Left ventricle myocardium inferior (tissue), 1 donor: ENCODE data around the gene MX2. TPM values are rescaled to one million over a fixed set of nuclear protein-coding genes. Genes with fewer than 3 reads are reported as not detected.

Experiments used
- DNase-seq: peaks from one replicate; pipeline ENCODE4 v3.0.0-alpha.2; 2020
- H3K27ac ChIP-seq: fragments of 200-600 bp; replicated peaks from 2 replicates; pipeline ENCODE4 v1.8.0; 2021
- H3K27me3 ChIP-seq: fragments of 200-600 bp; 2 replicates; pipeline ENCODE4 v1.8.0; 2021; ENCODE audit warnings: low read depth
- H3K36me3 ChIP-seq: fragments of 200-600 bp; 2 replicates; pipeline ENCODE4 v1.8.0; 2021
- H3K4me1 ChIP-seq: fragments of 200-600 bp; 2 replicates; pipeline ENCODE4 v1.8.0; 2021
- H3K4me3 ChIP-seq: fragments of 200-600 bp; 2 replicates; pipeline ENCODE4 v1.8.0; 2021; ENCODE audit warnings: mild to moderate bottlenecking, moderate library complexity
- H3K9me3 ChIP-seq: fragments of 200-600 bp; replicated peaks from 2 replicates; pipeline ENCODE4 v1.8.0; 2021
- intact Hi-C: fragments of 100-400 bp; cut with micrococcal nuclease; formaldehyde crosslinking; loops from one replicate; pipeline ENCODE4 v1.11.0; 2022
- total RNA-seq: library from RNA; stranded (reverse); fragmentation: NEBNext Ultra II Directional; extraction: Animal tissue kit (Norgen Biotek cat#: 25700); gene quantifications from one replicate; pipeline ENCODE4 v1.2.1, GENCODE V29; 2021
- TF ChIP-seq, protein P1 (sequence below): fragments of 200-600 bp; IDR thresholded peaks from 2 replicates; pipeline ENCODE4 v1.8.0; 2021; ENCODE audit warnings: antibody characterized with exemption, mild to moderate bottlenecking, borderline replicate concordance
- donor health status: DM: no; HTN: yes; CAD: no; lungs with severe emphysema.

The MX2 gene
- total RNA-seq, 1 donor from 2014 or later: 5.4 TPM

DNA sequence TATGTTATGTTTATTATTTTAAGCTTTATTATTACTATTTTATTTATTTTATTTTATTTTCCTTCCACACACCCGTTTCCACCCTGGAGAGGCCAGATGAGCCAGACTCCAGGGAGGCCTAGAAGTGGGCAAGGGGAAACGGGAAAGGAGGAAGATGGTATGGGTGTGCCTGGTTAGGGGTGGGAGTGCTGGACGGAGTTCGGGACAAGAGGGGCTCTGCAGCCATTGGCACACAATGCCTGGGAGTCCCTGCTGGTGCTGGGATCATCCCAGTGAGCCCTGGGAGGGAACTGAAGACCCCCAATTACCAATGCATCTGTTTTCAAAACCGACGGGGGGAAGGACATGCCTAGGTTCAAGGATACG lies 63.7 kb downstream of the MX2 start:
- peaks cover 51% of the 10 kb centered on the region for H3K4me1 ChIP-seq
- TF ChIP-seq, protein P1, sequence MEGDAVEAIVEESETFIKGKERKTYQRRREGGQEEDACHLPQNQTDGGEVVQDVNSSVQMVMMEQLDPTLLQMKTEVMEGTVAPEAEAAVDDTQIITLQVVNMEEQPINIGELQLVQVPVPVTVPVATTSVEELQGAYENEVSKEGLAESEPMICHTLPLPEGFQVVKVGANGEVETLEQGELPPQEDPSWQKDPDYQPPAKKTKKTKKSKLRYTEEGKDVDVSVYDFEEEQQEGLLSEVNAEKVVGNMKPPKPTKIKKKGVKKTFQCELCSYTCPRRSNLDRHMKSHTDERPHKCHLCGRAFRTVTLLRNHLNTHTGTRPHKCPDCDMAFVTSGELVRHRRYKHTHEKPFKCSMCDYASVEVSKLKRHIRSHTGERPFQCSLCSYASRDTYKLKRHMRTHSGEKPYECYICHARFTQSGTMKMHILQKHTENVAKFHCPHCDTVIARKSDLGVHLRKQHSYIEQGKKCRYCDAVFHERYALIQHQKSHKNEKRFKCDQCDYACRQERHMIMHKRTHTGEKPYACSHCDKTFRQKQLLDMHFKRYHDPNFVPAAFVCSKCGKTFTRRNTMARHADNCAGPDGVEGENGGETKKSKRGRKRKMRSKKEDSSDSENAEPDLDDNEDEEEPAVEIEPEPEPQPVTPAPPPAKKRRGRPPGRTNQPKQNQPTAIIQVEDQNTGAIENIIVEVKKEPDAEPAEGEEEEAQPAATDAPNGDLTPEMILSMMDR: no peak

DNA sequence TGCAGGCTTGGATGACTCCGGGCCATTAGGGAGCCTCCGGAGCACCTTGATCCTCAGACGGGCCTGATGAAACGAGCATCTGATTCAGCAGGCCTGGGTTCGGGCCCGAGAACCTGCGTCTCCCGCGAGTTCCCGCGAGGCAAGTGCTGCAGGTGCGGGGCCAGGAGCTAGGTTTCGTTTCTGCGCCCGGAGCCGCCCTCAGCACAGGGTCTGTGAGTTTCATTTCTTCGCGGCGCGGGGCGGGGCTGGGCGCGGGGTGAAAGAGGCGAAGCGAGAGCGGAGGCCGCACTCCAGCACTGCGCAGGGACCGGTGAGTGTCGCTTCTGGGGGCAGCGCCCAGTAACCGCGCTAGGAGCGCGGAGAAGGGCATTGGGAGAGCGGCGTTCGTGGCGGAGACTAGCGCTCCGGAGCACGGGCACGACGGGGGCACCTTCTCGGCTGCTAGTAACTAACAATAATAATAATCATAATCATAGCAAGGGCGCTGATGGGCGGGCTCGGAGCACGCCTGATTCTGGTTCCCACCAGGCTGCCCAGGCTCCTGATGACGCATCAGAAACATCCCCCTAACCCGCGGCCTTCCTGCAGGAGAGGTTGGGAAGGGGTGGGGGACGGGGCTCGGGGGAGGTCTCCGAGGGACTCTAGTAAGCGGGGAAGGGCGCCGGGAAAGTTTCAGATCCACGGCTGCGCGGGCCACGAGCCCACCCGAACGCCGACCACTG lies 64.3 kb downstream of the MX2 start, which contains the start of gene MX1:
TSS of gene MX1 (plus strand) at position 286 of the 722 bp plus-strand sequence. CDS start 5,832 bp downstream, outside the sequence.
- Histone ChIP-seq H3K36me3 (peaks cover 17% of the 10 kb centered on the region), H3K27ac (peak within 1 kb of the TSS; percentile 81), H3K9me3 (no peaks in the 10 kb centered on the region), H3K4me3 (peak within 1 kb of the TSS; percentile 77), H3K27me3 (peaks cover 28% of the 10 kb centered on the region), H3K4me1 (peaks cover 45% of the 10 kb centered on the region)
- intact Hi-C loops: no loop called here
- TF ChIP-seq, protein P1: no peak
- DNase-seq: peak; percentile 81

More for the DNA sequence above, 63.7 kb downstream of the MX2 start:
- no peak for DNase-seq
- H3K9me3 ChIP-seq: no peaks in the 10 kb centered on the region
- intact Hi-C loops: no loop called here
- peaks cover 15% of the 10 kb centered on the region for H3K36me3 ChIP-seq
- peaks cover 28% of the 10 kb centered on the region for H3K27me3 ChIP-seq
- H3K4me3 ChIP-seq: peak overlapping the region; percentile 77
- peak overlapping the region; percentile 81 for H3K27ac ChIP-seq

DNA sequence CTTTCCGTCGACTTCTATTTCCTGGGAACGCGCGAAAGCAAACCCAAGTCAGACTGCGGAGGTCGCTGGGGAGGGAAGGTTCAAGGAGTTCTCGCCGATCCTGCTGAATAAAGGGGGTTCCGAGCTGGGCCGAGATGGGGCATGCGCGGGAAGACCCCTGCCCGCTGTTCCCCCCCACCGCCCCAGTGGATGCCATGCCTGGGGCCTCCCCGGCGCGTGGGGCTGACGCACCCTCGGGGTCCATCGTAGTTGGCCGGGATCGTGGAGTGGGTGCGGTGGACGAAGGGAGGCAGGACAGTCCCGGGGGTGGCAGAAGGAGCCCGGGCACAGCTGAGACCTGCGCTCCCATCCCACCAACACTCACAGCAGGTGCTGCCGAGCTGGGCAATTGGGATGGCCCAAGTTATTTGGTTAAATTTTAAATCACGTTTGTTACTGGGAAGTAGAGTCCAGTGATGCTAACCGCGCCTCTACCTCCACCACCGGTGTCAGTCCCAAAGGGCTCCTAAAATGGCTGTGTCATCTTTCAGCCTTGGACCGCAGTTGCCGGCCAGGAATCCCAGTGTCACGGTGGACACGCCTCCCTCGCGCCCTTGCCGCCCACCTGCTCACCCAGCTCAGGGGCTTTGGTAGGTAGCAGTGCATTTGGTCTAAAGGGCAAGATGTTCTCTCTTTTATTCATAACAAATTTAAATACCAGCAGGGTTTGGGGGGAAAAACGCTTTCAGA lies 65.0 kb downstream of the MX2 start:
- Histone ChIP-seq H3K27ac (peak overlapping the region; percentile 81), H3K4me1 (peaks cover 40% of the 10 kb centered on the region), H3K4me3 (peak overlapping the region; percentile 77), H3K27me3 (peaks cover 28% of the 10 kb centered on the region), H3K9me3 (no peaks in the 10 kb centered on the region), H3K36me3 (peaks cover 25% of the 10 kb centered on the region)
- intact Hi-C loops: no loop called here
- TF ChIP-seq, protein P1: no peak
- no peak for DNase-seq

DNA sequence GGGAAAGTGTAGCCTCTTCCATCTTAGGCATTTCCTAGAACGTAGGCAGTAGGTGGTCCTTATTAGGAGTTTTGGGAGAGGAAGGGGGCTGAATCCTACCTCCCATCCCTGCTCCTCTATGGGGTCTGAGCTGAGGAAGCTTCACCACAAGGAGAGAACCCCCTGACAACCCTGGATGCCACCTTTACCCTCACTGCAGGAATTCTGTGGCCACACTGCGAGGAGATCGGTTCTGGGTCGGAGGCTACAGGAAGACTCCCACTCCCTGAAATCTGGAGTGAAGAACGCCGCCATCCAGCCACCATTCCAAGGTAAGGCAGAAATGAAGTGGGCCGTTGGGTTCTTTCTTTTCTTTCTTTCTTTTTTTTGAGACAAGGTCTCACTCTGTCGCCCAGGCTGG lies 65.7 kb downstream of the MX2 start:
- no peak overlapping the region for H3K27ac ChIP-seq
- DNase-seq: no peak
- H3K4me3 ChIP-seq: peak overlapping the region; percentile 77
- H3K36me3 ChIP-seq: peaks cover 32% of the 10 kb centered on the region
- peaks cover 35% of the 10 kb centered on the region for H3K4me1 ChIP-seq
- peaks cover 28% of the 10 kb centered on the region for H3K27me3 ChIP-seq
- intact Hi-C loops: no loop called here
- TF ChIP-seq, protein P1: no peak
- H3K9me3 ChIP-seq: no peaks in the 10 kb centered on the region

DNA sequence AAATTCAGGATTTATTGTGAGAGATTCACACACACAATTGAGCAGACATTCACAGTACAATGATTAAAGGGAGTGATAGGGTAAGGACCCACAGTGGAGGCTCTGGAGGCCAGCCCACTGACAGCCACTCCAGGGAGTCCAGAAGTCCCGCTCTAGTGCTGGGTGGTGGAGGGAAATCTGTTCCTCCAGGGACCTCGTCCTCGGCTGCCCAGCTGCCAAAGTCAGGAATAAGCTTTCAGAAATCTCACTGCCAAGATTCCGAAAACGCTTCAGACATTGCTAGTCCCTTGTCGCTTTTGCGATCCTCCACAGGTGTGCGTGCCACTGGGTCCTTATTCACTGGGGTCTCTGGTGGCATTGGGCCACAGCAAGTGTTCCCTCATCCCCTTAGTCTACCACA lies 66.5 kb downstream of the MX2 start:
- H3K9me3 ChIP-seq: no peaks in the 10 kb centered on the region
- DNase-seq: no peak
- intact Hi-C loops: no loop called here
- TF ChIP-seq, protein P1: no peak
- H3K4me3 ChIP-seq: no peak overlapping the region
- H3K36me3 ChIP-seq: peaks cover 39% of the 10 kb centered on the region
- H3K27ac ChIP-seq: no peak overlapping the region
- H3K27me3 ChIP-seq: peaks cover 28% of the 10 kb centered on the region
- peaks cover 35% of the 10 kb centered on the region for H3K4me1 ChIP-seq
